Sigmoid colon (tissue), 7 donors: Measurements from ENCODE around the gene CHAC1. TPM values are rescaled to one million over a fixed set of nuclear protein-coding genes. Genes with fewer than 3 reads are reported as not detected.

Source experiments
- DNase-seq: peaks from one replicate; pipeline ENCODE4 v3.0.0-alpha.2; 2019
- H3K27ac ChIP-seq, 4 donors: fragments of 200-600 bp; sonication (generic); one replicate each; pipeline ENCODE4 v1.5.1; 2016 to 2019; ENCODE audit warnings: mild to moderate bottlenecking in 1 of 4
- H3K27me3 ChIP-seq, 3 donors: fragments of 200-600 bp; sonication (generic); one replicate each; pipeline ENCODE4 v1.5.1; 2019; ENCODE audit warnings: mild to moderate bottlenecking in 1 of 3
- H3K36me3 ChIP-seq, 4 donors: fragments of 200-600 bp; sonication (generic); one replicate each; pipeline ENCODE4 v1.5.1; 2016 to 2019
- H3K4me1 ChIP-seq, 4 donors: fragments of 200-600 bp; sonication (generic); one replicate each; pipeline ENCODE4 v1.5.1; 2017 to 2019
- H3K4me3 ChIP-seq, 4 donors: fragments of 200-600 bp; sonication (generic); one replicate each; pipeline ENCODE4 v1.5.1; 2017 to 2019; ENCODE audit warnings: mild to moderate bottlenecking in 2 of 4, moderate library complexity in 1 of 4
- H3K9me3 ChIP-seq, 4 donors: fragments of 200-600 bp in 3 of 4; sonication (generic) in 3 of 4; one replicate each; pipeline versions ENCODE4 v1.5.1 to v1.6.1; 2013 to 2019
- EP300 ChIP-seq, 4 donors: sonication (generic); formaldehyde crosslinking; IDR thresholded peaks; one replicate each; pipeline ENCODE4 v1.6.1; 2017; ENCODE audit warnings: antibody characterized with exemption in 4 of 4
- POLR2A ChIP-seq, 2 donors: fragments of 450-650 bp; IDR thresholded peaks; one replicate each; pipeline ENCODE4 v1.6.1; 2016; ENCODE audit warnings: antibody characterized with exemption in 2 of 2, mild to moderate bottlenecking in 2 of 2, moderate library complexity in 2 of 2
- POLR2AphosphoS5 ChIP-seq, 4 donors: sonication (generic); formaldehyde crosslinking; IDR thresholded peaks; one replicate each; pipeline ENCODE4 v1.6.1; 2017; ENCODE audit warnings: antibody characterized with exemption in 4 of 4
- WGBS, 2 donors: extraction: QIAGEN DNeasy Blood & Tissue Kit; methylation state at CpG; one replicate each; pipeline ENCODE4 v1.1.7; 2013; 5-methylcytosine and 5-hydroxymethylcytosine counted together
- intact Hi-C: fragments of 100-400 bp; cut with DNase I; formaldehyde crosslinking; loops from one replicate; pipeline ENCODE4 v1.15.1; 2023
- polyA plus RNA-seq, 3 donors: library from polyadenylated mRNA; stranded (reverse); fragments of 200-250 nt; gene quantifications; one replicate each; pipeline ENCODE4 v1.2.3, GENCODE V29; 2013
- total RNA-seq, 4 donors: library from RNA; depleted of rRNA; stranded (reverse); fragments of >200 nt; gene quantifications; one replicate each; pipeline ENCODE4 v1.1.0, GENCODE V29; 2016
- TF ChIP-seq, protein P1 (sequence below), 4 experiments: fragments of 450-650 bp in 3 of 4; fragments of 200-600 bp in 1 of 4; IDR thresholded peaks; one replicate each; pipeline ENCODE4 v1.5.1; 2016 to 2019; ENCODE audit warnings: antibody characterized with exemption in 4 of 4, mild to moderate bottlenecking in 3 of 4, moderate library complexity in 2 of 4
- donor health status: healthy with polysubstance abuse.
- donor health status: Bipolar disorder and iron deficiency.
- donor health status: healthy.

The CHAC1 gene
- total and polyA plus RNA-seq, 7 donors = 0.66 to 31.4 (median 3.0) TPM

GRCh38 chr15:40932649-40933516 is 20.4 kb upstream of the CHAC1 start:
- Histone ChIP-seq H3K9me3 (no peaks in the 10 kb centered on the region), H3K4me3 (no peak overlapping the region), H3K4me1 (peaks cover 0 to 35% (median 33%) of the 10 kb centered on the region in 4 donors), H3K36me3 (no peaks in the 10 kb centered on the region), H3K27ac (no peak overlapping the region), H3K27me3 (peaks cover 38 to 61% (median 56%) of the 10 kb centered on the region in 3 donors)
- TF ChIP-seq POLR2AphosphoS5 (IDR thresholded peaks at IDR 0.05) = no peak
- TF ChIP-seq POLR2A (IDR thresholded peaks at IDR 0.05) = no peak
- TF ChIP-seq, protein P1, sequence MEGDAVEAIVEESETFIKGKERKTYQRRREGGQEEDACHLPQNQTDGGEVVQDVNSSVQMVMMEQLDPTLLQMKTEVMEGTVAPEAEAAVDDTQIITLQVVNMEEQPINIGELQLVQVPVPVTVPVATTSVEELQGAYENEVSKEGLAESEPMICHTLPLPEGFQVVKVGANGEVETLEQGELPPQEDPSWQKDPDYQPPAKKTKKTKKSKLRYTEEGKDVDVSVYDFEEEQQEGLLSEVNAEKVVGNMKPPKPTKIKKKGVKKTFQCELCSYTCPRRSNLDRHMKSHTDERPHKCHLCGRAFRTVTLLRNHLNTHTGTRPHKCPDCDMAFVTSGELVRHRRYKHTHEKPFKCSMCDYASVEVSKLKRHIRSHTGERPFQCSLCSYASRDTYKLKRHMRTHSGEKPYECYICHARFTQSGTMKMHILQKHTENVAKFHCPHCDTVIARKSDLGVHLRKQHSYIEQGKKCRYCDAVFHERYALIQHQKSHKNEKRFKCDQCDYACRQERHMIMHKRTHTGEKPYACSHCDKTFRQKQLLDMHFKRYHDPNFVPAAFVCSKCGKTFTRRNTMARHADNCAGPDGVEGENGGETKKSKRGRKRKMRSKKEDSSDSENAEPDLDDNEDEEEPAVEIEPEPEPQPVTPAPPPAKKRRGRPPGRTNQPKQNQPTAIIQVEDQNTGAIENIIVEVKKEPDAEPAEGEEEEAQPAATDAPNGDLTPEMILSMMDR (IDR thresholded peaks at IDR 0.05) = no peak
- TF ChIP-seq EP300 (IDR thresholded peaks at IDR 0.05) = no peak
- no peak for DNase-seq
- intact Hi-C loops = no loop called here
- 12 to 50% methylated on average over 11 of the region's 11 CpGs for WGBS, 2 donors

DNA sequence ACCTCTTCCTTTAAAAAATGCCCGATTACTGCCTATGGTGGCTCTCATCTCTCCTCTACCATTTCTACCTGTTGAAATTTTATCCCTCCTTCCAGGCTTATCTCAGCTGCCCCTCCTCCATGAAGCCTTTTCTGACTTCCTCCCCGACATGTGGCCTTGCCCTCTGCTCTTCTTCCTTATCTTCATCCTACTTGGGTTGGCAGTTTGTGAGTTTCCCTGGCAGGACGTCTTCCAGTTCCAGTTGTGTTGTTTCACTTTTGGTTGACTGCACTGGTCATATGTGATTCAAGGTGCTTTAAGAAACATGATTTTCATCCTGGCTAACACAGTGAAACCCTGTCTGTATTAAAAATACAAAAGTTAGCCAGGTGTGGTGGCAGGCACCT is 19.8 kb upstream of the CHAC1 start:
- no peak overlapping the region for H3K27ac ChIP-seq
- intact Hi-C loops = no loop called here
- 17 to 57% methylated on average over 3 of the region's 3 CpGs for WGBS, 2 donors
- TF ChIP-seq POLR2AphosphoS5 (IDR thresholded peaks at IDR 0.05) (no peak), EP300 (IDR thresholded peaks at IDR 0.05) (no peak), POLR2A (IDR thresholded peaks at IDR 0.05) (no peak)
- TF ChIP-seq, protein P1 (IDR thresholded peaks at IDR 0.05) = no peak
- H3K27me3 ChIP-seq = peaks cover 32 to 55% (median 50%) of the 10 kb centered on the region in 3 donors
- no peaks in the 10 kb centered on the region for H3K36me3 ChIP-seq
- no peak for DNase-seq
- H3K4me1 ChIP-seq = peaks cover 0 to 29% (median 27%) of the 10 kb centered on the region in 4 donors
- H3K4me3 ChIP-seq = no peak overlapping the region
- no peaks in the 10 kb centered on the region for H3K9me3 ChIP-seq

DNA sequence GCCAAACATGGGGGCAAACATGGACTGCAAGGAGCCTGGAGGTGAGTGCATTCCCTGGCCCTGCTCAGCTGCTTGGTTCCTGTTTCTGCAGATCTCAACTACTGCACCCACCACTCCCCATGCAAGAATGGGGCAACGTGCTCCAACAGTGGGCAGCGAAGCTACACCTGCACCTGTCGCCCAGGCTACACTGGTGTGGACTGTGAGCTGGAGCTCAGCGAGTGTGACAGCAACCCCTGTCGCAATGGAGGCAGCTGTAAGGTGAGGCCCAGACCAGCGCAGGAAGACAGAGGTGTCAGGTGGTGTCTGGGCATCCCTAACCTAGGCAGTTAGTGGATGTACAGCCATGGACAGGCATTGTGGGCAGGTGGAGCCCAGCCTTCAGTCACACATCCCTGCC is 18.8 kb upstream of the CHAC1 start:
- H3K9me3 ChIP-seq = no peaks in the 10 kb centered on the region
- peaks cover 24 to 46% (median 40%) of the 10 kb centered on the region in 3 donors for H3K27me3 ChIP-seq
- no peak overlapping the region for H3K4me3 ChIP-seq
- intact Hi-C loops = no loop called here
- H3K27ac ChIP-seq = no peak overlapping the region
- WGBS, 2 donors = 55 to 80% methylated on average over 6 of the region's 6 CpGs
- TF ChIP-seq, protein P1 (IDR thresholded peaks at IDR 0.05) = no peak
- no peak for TF ChIP-seq POLR2AphosphoS5 (IDR thresholded peaks at IDR 0.05)
- no peak for TF ChIP-seq POLR2A (IDR thresholded peaks at IDR 0.05)
- TF ChIP-seq EP300 (IDR thresholded peaks at IDR 0.05) = no peak
- no peaks in the 10 kb centered on the region for H3K36me3 ChIP-seq
- H3K4me1 ChIP-seq = peaks cover 0 to 19% (median 18%) of the 10 kb centered on the region in 4 donors
- DNase-seq = no peak

DNA sequence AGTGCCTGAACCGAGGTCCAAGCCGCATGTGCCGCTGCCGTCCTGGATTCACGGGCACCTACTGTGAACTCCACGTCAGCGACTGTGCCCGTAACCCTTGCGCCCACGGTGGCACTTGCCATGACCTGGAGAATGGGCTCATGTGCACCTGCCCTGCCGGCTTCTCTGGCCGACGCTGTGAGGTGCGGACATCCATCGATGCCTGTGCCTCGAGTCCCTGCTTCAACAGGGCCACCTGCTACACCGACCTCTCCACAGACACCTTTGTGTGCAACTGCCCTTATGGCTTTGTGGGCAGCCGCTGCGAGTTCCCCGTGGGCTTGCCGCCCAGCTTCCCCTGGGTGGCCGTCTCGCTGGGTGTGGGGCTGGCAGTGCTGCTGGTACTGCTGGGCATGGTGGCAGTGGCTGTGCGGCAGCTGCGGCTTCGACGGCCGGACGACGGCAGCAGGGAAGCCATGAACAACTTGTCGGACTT is 17.0 kb upstream of the CHAC1 start:
- WGBS, 2 donors = 89 to 91% methylated on average over 31 of the region's 31 CpGs
- intact Hi-C loops = no loop called here
- Histone ChIP-seq H3K27ac (no peak overlapping the region), H3K27me3 (peaks cover 6 to 28% (median 22%) of the 10 kb centered on the region in 3 donors), H3K9me3 (no peaks in the 10 kb centered on the region), H3K36me3 (no peaks in the 10 kb centered on the region), H3K4me1 (peaks cover 0 to 14% (median 3%) of the 10 kb centered on the region in 4 donors), H3K4me3 (no peak overlapping the region)
- TF ChIP-seq POLR2A (IDR thresholded peaks at IDR 0.05) (no peak), POLR2AphosphoS5 (IDR thresholded peaks at IDR 0.05) (no peak)
- DNase-seq = no peak
